NK-92 (cell line): Measurements from ENCODE around the gene TSEN15.
"Not testable (repeated sequence)": the region's sequence is repeated elsewhere in the genome, so short reads cannot be mapped to it uniquely, and the experiment has no call there.

ENCODE experiments used
- DNase-seq: peaks from one replicate; lab custom pipeline; 2025; ENCODE audit not compliant: unreplicated experiment; lab: John Stamatoyannopoulos, UW

The TSEN15 gene

GRCh38 chr1:184031092-184031408, 20.5 kb upstream of the TSEN15 start:
- DNase-seq, result no peak

DNA sequence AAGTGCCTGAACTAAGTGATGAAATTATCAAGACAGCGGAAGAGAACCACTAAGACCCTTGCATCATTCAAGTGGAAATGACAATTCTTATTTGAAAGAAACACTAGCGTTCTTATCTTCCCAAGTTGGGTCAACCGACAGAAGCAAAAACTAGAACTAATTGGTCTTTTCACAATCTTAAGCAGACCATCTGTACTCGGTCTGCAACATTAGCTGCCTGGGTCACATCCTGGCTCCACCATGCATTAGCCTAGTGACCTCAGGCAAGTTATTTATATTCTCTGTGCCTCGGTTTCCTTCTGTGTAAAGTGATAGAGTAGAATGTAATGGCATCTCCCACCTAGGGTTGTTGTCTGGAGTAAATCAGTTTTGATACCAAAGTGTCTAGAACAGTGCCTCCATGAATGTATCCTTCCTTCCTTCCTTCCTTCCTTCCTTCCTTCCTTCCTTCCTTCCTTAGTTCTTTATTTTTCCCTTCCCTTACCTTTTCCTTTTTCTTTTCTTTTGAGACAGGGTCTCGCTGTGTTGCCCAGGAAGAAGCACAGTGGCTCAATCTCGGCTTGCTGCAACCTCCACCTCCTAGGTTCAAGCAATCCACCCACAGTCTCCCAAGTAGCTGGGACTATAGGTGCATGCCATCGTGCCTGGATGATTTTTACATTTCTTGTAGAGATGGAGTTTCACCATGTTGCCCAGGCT, 20.0 kb upstream of the TSEN15 start:
- no peak for DNase-seq

- no peak for DNase-seq
Measured at GRCh38 chr1:184032306-184032929, 19.1 kb upstream of the TSEN15 start.

- DNase-seq, result no peak
Measured at GRCh38 chr1:184032930-184033418, 18.6 kb upstream of the TSEN15 start.

GRCh38 chr1:184033711-184034167, 17.8 kb upstream of the TSEN15 start:
- no peak for DNase-seq

GRCh38 chr1:184034761-184035379, 16.7 kb upstream of the TSEN15 start:
- DNase-seq, result no peak

GRCh38 chr1:184035719-184036516, 15.6 kb upstream of the TSEN15 start:
- no peak for DNase-seq

GRCh38 chr1:184036517-184036949, 15.0 kb upstream of the TSEN15 start:
- DNase-seq, result no peak

DNA sequence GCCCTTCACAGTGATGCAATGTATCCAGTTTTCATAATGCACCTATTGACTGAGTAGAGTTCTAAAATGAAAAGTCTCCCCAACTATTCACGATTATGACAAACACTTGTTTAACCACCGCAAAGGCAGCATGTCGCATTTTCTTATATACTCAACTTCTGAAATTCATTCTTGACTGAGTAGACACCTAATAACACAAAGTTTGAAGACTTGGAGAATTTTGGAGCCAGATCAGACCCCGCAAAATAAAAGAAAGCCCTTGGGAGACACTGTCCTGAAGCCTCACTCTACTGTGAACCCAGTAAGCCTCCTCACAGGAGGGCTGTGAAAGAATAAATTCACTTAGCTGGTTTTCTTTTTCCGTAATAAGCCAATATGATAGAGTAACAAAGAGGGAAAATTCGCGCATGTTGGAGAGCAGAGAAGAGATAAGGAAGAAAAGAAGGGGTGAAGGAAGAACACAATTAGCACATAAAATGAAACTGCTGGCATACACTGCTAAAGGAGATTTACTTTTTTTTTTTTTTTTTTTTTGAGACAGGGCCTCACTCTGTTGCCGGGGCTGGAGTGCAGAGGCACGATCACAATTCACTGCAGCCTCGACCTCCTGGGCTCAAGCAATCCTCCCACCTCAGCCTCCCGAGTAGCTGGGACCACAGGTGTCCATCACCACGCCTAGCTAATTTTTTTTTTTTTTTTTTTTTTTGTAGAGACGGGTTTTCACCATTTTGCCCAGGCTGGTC, 13.5 kb upstream of the TSEN15 start:
- no peak for DNase-seq

GRCh38 chr1:184039126-184039525, 12.4 kb upstream of the TSEN15 start:
- no peak for DNase-seq

DNA sequence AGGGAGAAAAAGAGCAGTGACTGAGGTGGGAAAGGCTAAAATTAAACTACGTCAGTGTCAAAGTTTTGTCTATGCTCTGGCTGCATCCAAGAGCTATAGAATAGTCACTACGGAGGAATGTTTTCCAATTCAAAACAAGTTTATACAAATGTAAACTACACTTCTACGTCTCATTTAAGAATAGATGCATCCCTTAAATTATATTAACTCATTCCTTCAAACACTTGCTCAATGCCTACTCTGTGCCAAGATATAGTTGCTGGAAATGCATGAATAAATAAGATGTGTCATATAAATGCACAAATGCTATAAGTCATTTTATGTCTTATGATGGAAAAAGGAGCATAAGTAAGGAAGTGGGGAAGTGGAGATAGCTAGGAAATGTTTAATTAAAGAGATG, 9.8 kb upstream of the TSEN15 start:
- no peak for DNase-seq

DNA sequence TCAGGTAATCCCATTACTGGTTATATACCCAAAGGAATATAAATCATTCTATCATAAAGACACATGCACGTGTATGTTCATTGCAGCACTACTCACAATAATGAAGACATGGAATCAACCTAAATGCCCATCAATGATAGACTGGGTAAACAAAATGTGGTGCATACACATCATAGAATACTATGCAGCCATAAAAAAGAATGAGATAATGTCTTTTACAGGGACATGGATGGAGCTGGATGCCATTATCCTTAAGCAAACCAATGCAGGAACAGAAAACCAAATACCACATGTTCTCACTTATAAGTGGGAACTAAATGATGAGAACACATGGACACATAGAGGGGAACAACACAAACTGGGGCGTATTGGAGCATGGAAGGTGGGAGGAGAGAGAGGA, 8.2 kb upstream of the TSEN15 start:
- DNase-seq, result not testable (repeated sequence)

GRCh38 chr1:184044603-184045376, 6.7 kb upstream of the TSEN15 start:
- no peak for DNase-seq

DNA sequence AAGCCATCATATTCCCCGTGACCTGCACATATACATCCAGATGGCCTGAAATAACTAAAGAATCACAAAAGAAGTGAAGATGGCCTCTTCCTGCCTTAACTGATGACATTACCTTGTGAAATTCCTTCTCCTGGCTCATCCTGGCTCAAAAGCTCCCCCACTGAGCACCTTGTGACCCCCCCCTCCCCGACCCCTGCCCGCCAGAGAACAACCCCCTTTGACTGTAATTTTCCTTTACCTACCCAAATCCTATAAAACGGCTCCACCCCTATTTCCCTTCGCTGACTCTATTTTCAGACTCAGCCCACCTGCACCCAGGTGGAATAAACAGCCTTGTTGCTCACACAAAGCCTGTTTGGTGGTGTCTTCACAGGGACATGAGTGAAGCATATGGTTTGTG, 4.0 kb upstream of the TSEN15 start:
- DNase-seq, result not testable (repeated sequence)

- no peak for DNase-seq
Measured at GRCh38 chr1:184048561-184049240, 2.8 kb upstream of the TSEN15 start.

- no peak for DNase-seq
Measured at GRCh38 chr1:184049291-184049690, 2.2 kb upstream of the TSEN15 start.

- DNase-seq, result no peak
Measured at GRCh38 chr1:184049836-184050468, 1.6 kb upstream of the TSEN15 start.

DNA sequence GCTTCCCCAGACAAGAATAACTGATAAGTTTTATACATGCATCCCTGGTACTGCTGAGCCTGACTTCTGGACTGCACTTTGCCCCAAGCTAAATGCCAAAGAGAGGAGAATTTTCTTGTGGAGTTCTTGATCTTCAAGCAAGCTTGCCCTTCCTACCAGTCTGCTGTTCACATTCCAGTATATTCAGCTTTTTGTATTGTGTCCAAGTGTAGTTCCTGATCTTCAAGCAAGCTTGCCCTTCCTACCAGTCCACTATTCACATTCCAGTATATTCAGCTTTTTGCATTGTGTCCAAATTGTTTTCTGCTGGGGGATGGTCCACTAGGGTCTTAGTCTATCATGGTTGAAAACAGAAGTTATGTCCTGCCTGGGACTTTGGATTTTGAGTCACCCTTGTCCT, 894 bp upstream of the TSEN15 start:
- DNase-seq, result no peak

- no peak for DNase-seq
Measured at GRCh38 chr1:184051138-184051484, 419 bp upstream of the TSEN15 start.
